Ovary (tissue), 9 donors: ENCODE results near the gene RALGPS1. TPM values are rescaled to one million over a fixed set of nuclear protein-coding genes. Genes with fewer than 3 reads are reported as not detected.

ENCODE experiments used
- DNase-seq, 5 donors: peaks; one replicate each; pipeline ENCODE4 v3.0.0-alpha.2; 2019 to 2020
- H3K27ac ChIP-seq, 2 donors: fragments of 200-600 bp; one replicate each; pipeline versions ENCODE4 v1.5.1 to v1.8.0; 2019 to 2022
- H3K27me3 ChIP-seq: fragments of 200-600 bp; one replicate; pipeline ENCODE4 v1.8.0; 2022
- H3K36me3 ChIP-seq: fragments of 200-600 bp; sonication (generic); one replicate; pipeline ENCODE4 v1.5.1; 2019
- H3K4me1 ChIP-seq: one replicate; pipeline ENCODE4 v1.8.1; 2013; ENCODE audit warnings: mild to moderate bottlenecking, moderate library complexity; ENCODE audit not compliant: insufficient read depth
- H3K4me3 ChIP-seq: fragments of 200-600 bp; sonication (generic); one replicate; pipeline ENCODE4 v1.5.1; 2017
- H3K9me3 ChIP-seq, 2 donors: fragments of 200-600 bp in 1 of 2; sonication (generic) in 1 of 2; one replicate each; pipeline versions ENCODE4 v1.5.1 to v1.8.1; 2013 to 2019; ENCODE audit warnings: mild to moderate bottlenecking in 1 of 2, moderate library complexity in 1 of 2
- CTCF ChIP-seq, 3 donors: fragments of 450-650 bp in 2 of 3; fragments of 200-600 bp in 1 of 3; IDR thresholded peaks; one replicate each; pipeline versions ENCODE4 v1.5.1 to v1.8.0; 2016 to 2022; ENCODE audit warnings: antibody characterized with exemption in 3 of 3, mild to moderate bottlenecking in 1 of 3
- EP300 ChIP-seq: sonication (generic); formaldehyde crosslinking; IDR thresholded peaks from one replicate; pipeline ENCODE4 v1.6.1; 2017; ENCODE audit warnings: antibody characterized with exemption
- POLR2A ChIP-seq: fragments of 450-650 bp; IDR thresholded peaks from one replicate; pipeline ENCODE4 v1.6.1; 2017; ENCODE audit warnings: antibody characterized with exemption, mild to moderate bottlenecking, moderate library complexity
- WGBS, 3 donors: extraction: QIAGEN DNeasy Blood & Tissue Kit in 1 of 3; methylation state at CpG; one replicate each; pipeline versions ENCODE4 v1.1.5 to v1.1.7; 2013 to 2017; 5-methylcytosine and 5-hydroxymethylcytosine counted together
- intact Hi-C, 4 donors: fragments of 100-400 bp; cut with DNase I; formaldehyde crosslinking; loops; one replicate each; pipeline versions ENCODE4 v1.11.0 to v1.15.1; 2022 to 2023
- polyA plus RNA-seq, 2 donors: library from polyadenylated mRNA; stranded (reverse); fragments of 200-250 nt in 1 of 2; fragments of 350-450 nt in 1 of 2; fragmentation: Illumina TruSeq in 1 of 2; extraction: RNeasy Lipid Tissue Mini Kit (QIAGEN cat#74804) in 1 of 2; gene quantifications; one replicate each; pipeline ENCODE4 v1.2.3, GENCODE V29; 2013 to 2014
- total RNA-seq, 7 donors: library from RNA; depleted of rRNA in 2 of 7; stranded (reverse); fragments of >200 nt in 2 of 7; fragmentation: NEBNext Ultra II Directional in 3 of 7; extraction: Animal tissue kit (Norgen Biotek cat#: 25700) in 3 of 7; gene quantifications; one replicate each; pipeline versions ENCODE4 v1.1.0 to v1.2.4, GENCODE V29; 2016 to 2023
- donor health status: DM: no; HTN: no; CAD: no; lungs with moderate emphysema.
- donor health status: DM: no; HTN: no; CAD: no.
- donor health status: Bipolar disorder and iron deficiency.
- donor health status: DM: yes; HTN: yes; CAD: no.
- donor health status: DM: no; HTN: no; CAD: no.
- donor health status: DM: yes; HTN: yes; CAD: no.

The RALGPS1 gene
- total and polyA plus RNA-seq, 9 donors = 2.3 to 13.1 (median 6.9) TPM

GRCh38 chr9:126916909-126917308, 2.3 kb downstream of the RALGPS1 start:
- no peaks in the 10 kb centered on the region for H3K9me3 ChIP-seq
- DNase-seq = no peak
- no peak overlapping the region for H3K4me3 ChIP-seq
- TF ChIP-seq CTCF (IDR thresholded peaks at IDR 0.05) = no peak
- no peak for TF ChIP-seq EP300
- TF ChIP-seq POLR2A = no peak
- intact Hi-C loops = no loop called here
- H3K36me3 ChIP-seq = no peaks in the 10 kb centered on the region
- H3K4me1 ChIP-seq = peaks cover 2% of the 10 kb centered on the region
- WGBS, 3 donors = 79 to 87% (median 79%) methylated on average over 2 of the region's 2 CpGs
- H3K27ac ChIP-seq = no peak overlapping the region
- no peaks in the 10 kb centered on the region for H3K27me3 ChIP-seq

- DNase-seq = no peak
- no peaks in the 10 kb centered on the region for H3K27me3 ChIP-seq
- no peak overlapping the region for H3K4me3 ChIP-seq
- H3K4me1 ChIP-seq = peaks cover 2% of the 10 kb centered on the region
- intact Hi-C loops = no loop called here
- H3K27ac ChIP-seq = no peak overlapping the region
- H3K9me3 ChIP-seq = no peaks in the 10 kb centered on the region
- no peak for TF ChIP-seq EP300
- TF ChIP-seq CTCF (IDR thresholded peaks at IDR 0.05) = no peak
- no peak for TF ChIP-seq POLR2A
- WGBS, 3 donors = 92 to 100% (median 95%) methylated on average over 1 of the region's 1 CpG
- no peaks in the 10 kb centered on the region for H3K36me3 ChIP-seq
Observed at GRCh38 chr9:126919193-126919592, 4.6 kb downstream of the RALGPS1 start.

GRCh38 chr9:126925876-126926275, 11.3 kb downstream of the RALGPS1 start:
- H3K4me3 ChIP-seq = no peak overlapping the region
- no peaks in the 10 kb centered on the region for H3K9me3 ChIP-seq
- intact Hi-C loops = no loop called here
- no peak for TF ChIP-seq CTCF (IDR thresholded peaks at IDR 0.05)
- TF ChIP-seq POLR2A = no peak
- TF ChIP-seq EP300 = no peak
- no peak for DNase-seq
- H3K36me3 ChIP-seq = no peaks in the 10 kb centered on the region
- no peaks in the 10 kb centered on the region for H3K4me1 ChIP-seq
- no peaks in the 10 kb centered on the region for H3K27me3 ChIP-seq
- H3K27ac ChIP-seq = no peak overlapping the region

- TF ChIP-seq CTCF (IDR thresholded peaks at IDR 0.05) = no peak
- no peak for TF ChIP-seq EP300
- TF ChIP-seq POLR2A = no peak
- intact Hi-C loops = no loop called here
- DNase-seq = no peak
- whole genome bisulfite sequencing, 3 donors = 69 to 82% (median 75%) methylated on average over 2 of the region's 2 CpGs
- no peaks in the 10 kb centered on the region for H3K36me3 ChIP-seq
- no peak overlapping the region for H3K4me3 ChIP-seq
- H3K4me1 ChIP-seq = no peaks in the 10 kb centered on the region
- H3K9me3 ChIP-seq = no peaks in the 10 kb centered on the region
- H3K27me3 ChIP-seq = no peaks in the 10 kb centered on the region
- no peak overlapping the region for H3K27ac ChIP-seq
Observed at GRCh38 chr9:126926364-126926763, 11.8 kb downstream of the RALGPS1 start.

GRCh38 chr9:126927419-126927818, 12.8 kb downstream of the RALGPS1 start:
- no peak overlapping the region for H3K27ac ChIP-seq
- H3K27me3 ChIP-seq = no peaks in the 10 kb centered on the region
- TF ChIP-seq EP300 (no peak), CTCF (IDR thresholded peaks at IDR 0.05) (no peak), POLR2A (no peak)
- no peaks in the 10 kb centered on the region for H3K9me3 ChIP-seq
- intact Hi-C loops = no loop called here
- H3K36me3 ChIP-seq = no peaks in the 10 kb centered on the region
- WGBS, 3 donors = 56 to 63% (median 58%) methylated on average over 6 of the region's 6 CpGs
- no peak overlapping the region for H3K4me3 ChIP-seq
- no peak for DNase-seq
- no peaks in the 10 kb centered on the region for H3K4me1 ChIP-seq
